Upper lobe of left lung (tissue), 6 donors: ENCODE results near the gene ATP9B. TPM values are rescaled to one million over a fixed set of nuclear protein-coding genes. Genes with fewer than 3 reads are reported as not detected.
A peak's percentile ranks its signal among the peaks of the same experiment; 100 is the strongest.

Experiments
- ATAC-seq, 2 donors: fragments of 200-7000 bp; cut with Tn5 transposase; one replicate each; pipeline ENCODE4 v1.9.1; 2022; ENCODE audit warnings: mild to moderate bottlenecking in 2 of 2, moderate library complexity in 2 of 2; ENCODE audit not compliant: low FRiP score in 2 of 2
- DNase-seq, 2 donors: peaks; one replicate each; pipeline ENCODE4 v3.0.0-alpha.2; 2019 to 2020
- H3K27ac ChIP-seq, 4 donors: fragments of 200-600 bp; sonication (generic); one replicate each; pipeline ENCODE4 v1.5.1; 2016 to 2019
- H3K27me3 ChIP-seq, 4 donors: fragments of 200-600 bp; sonication (generic); one replicate each; pipeline ENCODE4 v1.5.1; 2017 to 2019
- H3K36me3 ChIP-seq, 4 donors: fragments of 200-600 bp; sonication (generic); one replicate each; pipeline ENCODE4 v1.5.1; 2016 to 2019
- H3K4me1 ChIP-seq, 4 donors: fragments of 200-600 bp; sonication (generic); one replicate each; pipeline ENCODE4 v1.5.1; 2018 to 2019
- H3K4me3 ChIP-seq, 4 donors: fragments of 200-600 bp; sonication (generic); one replicate each; pipeline ENCODE4 v1.5.1; 2017 to 2019; ENCODE audit warnings: mild to moderate bottlenecking in 2 of 4, moderate library complexity in 1 of 4
- H3K9me3 ChIP-seq, 4 donors: fragments of 200-600 bp; sonication (generic); one replicate each; pipeline ENCODE4 v1.5.1; 2018 to 2019
- CTCF ChIP-seq, 6 experiments: fragments of 450-650 bp in 4 of 6; fragments of 200-600 bp in 2 of 6; sonication (generic) in 2 of 6; IDR thresholded peaks; one replicate each; pipeline ENCODE4 v1.5.1; 2016 to 2019; ENCODE audit warnings: antibody characterized with exemption in 6 of 6
- EP300 ChIP-seq, 4 donors: sonication (generic); formaldehyde crosslinking; IDR thresholded peaks; one replicate each; pipeline ENCODE4 v1.5.1; 2017; ENCODE audit warnings: antibody characterized with exemption in 4 of 4, control low read depth in 2 of 4
- POLR2A ChIP-seq, 4 donors: fragments of 450-650 bp; IDR thresholded peaks; one replicate each; pipeline ENCODE4 v1.5.1; 2016 to 2017; ENCODE audit warnings: antibody characterized with exemption in 4 of 4, mild to moderate bottlenecking in 2 of 4
- POLR2AphosphoS5 ChIP-seq, 2 donors: sonication (generic); formaldehyde crosslinking; IDR thresholded peaks; one replicate each; pipeline ENCODE4 v1.5.1; 2017; ENCODE audit warnings: antibody characterized with exemption in 2 of 2
- WGBS, 2 donors: methylation state at CpG; one replicate each; pipeline ENCODE4 v1.1.5; 2017 to 2018; 5-methylcytosine and 5-hydroxymethylcytosine counted together
- total RNA-seq, 6 donors: library from RNA; depleted of rRNA in 4 of 6; stranded (reverse); fragments of >200 nt in 4 of 6; gene quantifications; one replicate each; pipeline versions ENCODE4 v1.1.0 to v1.2.1, GENCODE V29; 2016 to 2021
- donor health status: DM: no; HTN: no; CAD: no; lungs with moderate emphysema.
- donor health status: DM: no; HTN: yes; CAD: no; lungs with severe emphysema.

Gene ATP9B, protein sequence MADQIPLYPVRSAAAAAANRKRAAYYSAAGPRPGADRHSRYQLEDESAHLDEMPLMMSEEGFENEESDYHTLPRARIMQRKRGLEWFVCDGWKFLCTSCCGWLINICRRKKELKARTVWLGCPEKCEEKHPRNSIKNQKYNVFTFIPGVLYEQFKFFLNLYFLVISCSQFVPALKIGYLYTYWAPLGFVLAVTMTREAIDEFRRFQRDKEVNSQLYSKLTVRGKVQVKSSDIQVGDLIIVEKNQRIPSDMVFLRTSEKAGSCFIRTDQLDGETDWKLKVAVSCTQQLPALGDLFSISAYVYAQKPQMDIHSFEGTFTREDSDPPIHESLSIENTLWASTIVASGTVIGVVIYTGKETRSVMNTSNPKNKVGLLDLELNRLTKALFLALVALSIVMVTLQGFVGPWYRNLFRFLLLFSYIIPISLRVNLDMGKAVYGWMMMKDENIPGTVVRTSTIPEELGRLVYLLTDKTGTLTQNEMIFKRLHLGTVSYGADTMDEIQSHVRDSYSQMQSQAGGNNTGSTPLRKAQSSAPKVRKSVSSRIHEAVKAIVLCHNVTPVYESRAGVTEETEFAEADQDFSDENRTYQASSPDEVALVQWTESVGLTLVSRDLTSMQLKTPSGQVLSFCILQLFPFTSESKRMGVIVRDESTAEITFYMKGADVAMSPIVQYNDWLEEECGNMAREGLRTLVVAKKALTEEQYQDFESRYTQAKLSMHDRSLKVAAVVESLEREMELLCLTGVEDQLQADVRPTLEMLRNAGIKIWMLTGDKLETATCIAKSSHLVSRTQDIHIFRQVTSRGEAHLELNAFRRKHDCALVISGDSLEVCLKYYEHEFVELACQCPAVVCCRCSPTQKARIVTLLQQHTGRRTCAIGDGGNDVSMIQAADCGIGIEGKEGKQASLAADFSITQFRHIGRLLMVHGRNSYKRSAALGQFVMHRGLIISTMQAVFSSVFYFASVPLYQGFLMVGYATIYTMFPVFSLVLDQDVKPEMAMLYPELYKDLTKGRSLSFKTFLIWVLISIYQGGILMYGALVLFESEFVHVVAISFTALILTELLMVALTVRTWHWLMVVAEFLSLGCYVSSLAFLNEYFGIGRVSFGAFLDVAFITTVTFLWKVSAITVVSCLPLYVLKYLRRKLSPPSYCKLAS
- total RNA-seq = 100 to 1,000 TPM in 1 of 6 donors, 10 to 100 TPM in 5; 29.8 to 124 (median 49.2) TPM

DNA sequence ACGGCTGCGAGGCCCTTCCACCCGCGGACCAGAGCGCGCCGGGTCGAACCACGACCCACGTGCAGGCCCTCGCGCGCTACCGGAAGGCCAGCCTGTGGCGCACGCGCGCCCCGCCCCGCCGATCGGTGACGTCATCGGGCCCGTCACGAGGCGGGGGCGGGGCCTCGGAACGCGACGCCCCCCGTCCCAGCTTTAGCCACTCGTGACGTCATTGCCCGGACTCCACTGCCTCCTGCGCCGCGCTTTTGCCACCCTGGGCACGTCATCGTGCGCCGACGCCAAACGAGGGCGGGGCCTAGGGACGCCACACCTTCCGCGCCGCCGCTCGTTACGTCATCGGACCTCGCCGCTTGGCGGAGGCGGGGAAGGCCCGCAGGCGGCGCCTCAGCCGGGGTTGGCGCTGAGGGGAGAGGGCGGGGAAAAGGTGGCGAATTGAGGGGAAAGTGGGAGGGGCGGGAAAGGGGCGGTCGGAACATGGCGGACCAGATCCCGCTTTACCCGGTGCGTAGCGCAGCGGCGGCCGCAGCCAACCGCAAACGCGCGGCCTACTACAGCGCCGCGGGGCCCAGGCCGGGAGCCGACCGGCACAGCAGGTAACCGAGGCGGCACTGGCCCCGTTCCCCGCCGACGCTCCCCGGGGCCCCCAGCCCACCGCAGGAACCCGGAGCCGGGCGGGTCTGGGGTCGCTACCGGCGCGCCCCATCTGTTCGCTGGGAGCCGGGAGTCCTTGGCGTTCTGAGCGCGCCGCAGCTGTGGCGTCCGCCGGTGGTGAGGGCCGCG, at the start of gene ATP9B:
ATP9B (plus strand) TSS at position 458 of the 780 bp plus-strand sequence; CDS start at position 475, 17 bp downstream.
- Histone ChIP-seq H3K27ac (peak within 1 kb of the TSS; percentile 88 to 97 (median 95)), H3K4me3 (peak within 1 kb of the TSS; percentile 80 to 98 (median 96)), H3K27me3 (no peaks in the 10 kb centered on the region), H3K36me3 (no peaks in the 10 kb centered on the region), H3K4me1 (peaks cover 11 to 23% (median 14%) of the 10 kb centered on the region in 4 donors), H3K9me3 (no peaks in the 10 kb centered on the region)
- DNase-seq (peak; percentile 97 to 99), ATAC-seq (peak; percentile 96 to 99)
- TF ChIP-seq CTCF (IDR thresholded peaks at IDR 0.05) = peak in 5 of 6 experiments; percentile 21 to 65 (median 49)
- TF ChIP-seq POLR2A (IDR thresholded peaks at IDR 0.05) = peak in 2 of 4 donors; percentile 59 to 81
- peak in 1 of 4 donors; percentile 90 for TF ChIP-seq EP300 (IDR thresholded peaks at IDR 0.05)
- peak; percentile 89 for TF ChIP-seq POLR2AphosphoS5 (IDR thresholded peaks at IDR 0.05)
- 0% methylated on average over 5 to 20 of the region's 112 CpGs for WGBS, 2 donors

DNA sequence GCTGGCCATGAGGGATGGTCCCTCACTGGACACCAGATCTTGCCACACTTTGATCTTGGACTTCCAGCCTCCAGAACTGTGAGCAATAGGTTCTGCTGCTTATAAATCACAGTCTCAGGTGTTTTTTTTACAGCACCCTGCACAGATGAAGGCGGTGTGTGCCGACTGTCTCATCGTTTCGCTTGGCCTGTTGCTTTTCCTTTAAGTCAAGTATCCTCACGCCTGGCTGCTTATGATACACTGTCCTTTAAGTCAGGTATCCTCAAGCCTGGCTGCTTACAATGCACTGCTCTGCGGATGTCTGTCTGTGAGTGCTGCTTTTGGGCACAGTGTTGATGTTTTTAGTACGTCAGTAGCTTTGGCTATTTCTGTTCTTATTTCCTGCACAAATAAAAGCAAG, 49.3 kb upstream of the ATP9B start:
- Histone ChIP-seq H3K4me3 (no peak overlapping the region), H3K27me3 (no peaks in the 10 kb centered on the region), H3K36me3 (no peaks in the 10 kb centered on the region), H3K9me3 (no peaks in the 10 kb centered on the region), H3K4me1 (no peaks in the 10 kb centered on the region), H3K27ac (no peak overlapping the region)
- no peak for DNase-seq
- whole genome bisulfite sequencing, 2 donors = 82 to 88% methylated on average over 7 of the region's 7 CpGs
- TF ChIP-seq EP300 (IDR thresholded peaks at IDR 0.05) (no peak), POLR2A (IDR thresholded peaks at IDR 0.05) (no peak), POLR2AphosphoS5 (IDR thresholded peaks at IDR 0.05) (no peak), CTCF (IDR thresholded peaks at IDR 0.05) (no peak)
- no peak for ATAC-seq

GRCh38 chr18:79022603-79023002, 46.6 kb upstream of the ATP9B start:
- Histone ChIP-seq H3K9me3 (peaks cover 0 to 7% (median 0%) of the 10 kb centered on the region in 4 donors), H3K4me3 (no peak overlapping the region), H3K27me3 (no peaks in the 10 kb centered on the region), H3K36me3 (no peaks in the 10 kb centered on the region), H3K4me1 (no peaks in the 10 kb centered on the region), H3K27ac (no peak overlapping the region)
- no peak for TF ChIP-seq POLR2AphosphoS5 (IDR thresholded peaks at IDR 0.05)
- TF ChIP-seq CTCF (IDR thresholded peaks at IDR 0.05) = no peak
- no peak for TF ChIP-seq POLR2A (IDR thresholded peaks at IDR 0.05)
- TF ChIP-seq EP300 (IDR thresholded peaks at IDR 0.05) = no peak
- ATAC-seq (no peak), DNase-seq (peak in 1 of 2 donors; percentile 71)
- 93 to 95% methylated on average over 19 to 25 of the region's 25 CpGs for WGBS, 2 donors

DNA sequence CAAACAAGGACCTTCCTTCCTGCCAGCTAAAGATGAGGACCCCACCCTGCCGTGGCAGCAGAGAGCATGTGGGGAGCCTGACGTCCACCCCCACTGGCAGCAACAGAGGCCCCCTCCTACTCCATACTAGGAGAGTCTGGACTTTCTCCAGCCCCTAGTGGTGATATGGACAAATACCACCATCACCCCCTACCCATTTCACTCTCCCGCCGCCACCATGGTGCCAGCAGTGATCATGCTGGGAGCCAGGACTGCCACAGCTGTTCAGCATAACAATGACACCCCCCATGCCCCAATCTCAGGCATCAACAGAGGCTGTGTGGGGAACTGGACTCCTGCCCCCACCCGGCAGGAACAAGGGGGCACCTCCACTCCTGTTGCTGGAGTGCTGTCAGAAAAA, 42.7 kb upstream of the ATP9B start:
- DNase-seq (no peak), ATAC-seq (no peak)
- WGBS, 2 donors = 41 to 44% methylated on average over 4 to 5 of the region's 5 CpGs
- H3K9me3 ChIP-seq = peaks cover 0 to 7% (median 0%) of the 10 kb centered on the region in 4 donors
- H3K27me3 ChIP-seq = no peaks in the 10 kb centered on the region
- no peaks in the 10 kb centered on the region for H3K4me1 ChIP-seq
- TF ChIP-seq CTCF (IDR thresholded peaks at IDR 0.05) = no peak
- no peak for TF ChIP-seq POLR2AphosphoS5 (IDR thresholded peaks at IDR 0.05)
- no peak for TF ChIP-seq EP300 (IDR thresholded peaks at IDR 0.05)
- no peak for TF ChIP-seq POLR2A (IDR thresholded peaks at IDR 0.05)
- no peak overlapping the region for H3K27ac ChIP-seq
- H3K4me3 ChIP-seq = no peak overlapping the region
- no peaks in the 10 kb centered on the region for H3K36me3 ChIP-seq
